ENCODE measurements around the gene S100A4.

GRCh38 chr1:153505576-153505975, 40.0 kb downstream of the S100A4 start:
- TF ChIP-seq EZH2phosphoT487 (IDR thresholded peaks at IDR 0.05; ENCODE audit: unreplicated experiment), result no peak
- TF ChIP-seq, protein P1, sequence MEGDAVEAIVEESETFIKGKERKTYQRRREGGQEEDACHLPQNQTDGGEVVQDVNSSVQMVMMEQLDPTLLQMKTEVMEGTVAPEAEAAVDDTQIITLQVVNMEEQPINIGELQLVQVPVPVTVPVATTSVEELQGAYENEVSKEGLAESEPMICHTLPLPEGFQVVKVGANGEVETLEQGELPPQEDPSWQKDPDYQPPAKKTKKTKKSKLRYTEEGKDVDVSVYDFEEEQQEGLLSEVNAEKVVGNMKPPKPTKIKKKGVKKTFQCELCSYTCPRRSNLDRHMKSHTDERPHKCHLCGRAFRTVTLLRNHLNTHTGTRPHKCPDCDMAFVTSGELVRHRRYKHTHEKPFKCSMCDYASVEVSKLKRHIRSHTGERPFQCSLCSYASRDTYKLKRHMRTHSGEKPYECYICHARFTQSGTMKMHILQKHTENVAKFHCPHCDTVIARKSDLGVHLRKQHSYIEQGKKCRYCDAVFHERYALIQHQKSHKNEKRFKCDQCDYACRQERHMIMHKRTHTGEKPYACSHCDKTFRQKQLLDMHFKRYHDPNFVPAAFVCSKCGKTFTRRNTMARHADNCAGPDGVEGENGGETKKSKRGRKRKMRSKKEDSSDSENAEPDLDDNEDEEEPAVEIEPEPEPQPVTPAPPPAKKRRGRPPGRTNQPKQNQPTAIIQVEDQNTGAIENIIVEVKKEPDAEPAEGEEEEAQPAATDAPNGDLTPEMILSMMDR (conservative IDR thresholded peaks at IDR 0.05; ENCODE audit: low read depth in 2 of 2), result no peak
- TF ChIP-seq, protein P2, sequence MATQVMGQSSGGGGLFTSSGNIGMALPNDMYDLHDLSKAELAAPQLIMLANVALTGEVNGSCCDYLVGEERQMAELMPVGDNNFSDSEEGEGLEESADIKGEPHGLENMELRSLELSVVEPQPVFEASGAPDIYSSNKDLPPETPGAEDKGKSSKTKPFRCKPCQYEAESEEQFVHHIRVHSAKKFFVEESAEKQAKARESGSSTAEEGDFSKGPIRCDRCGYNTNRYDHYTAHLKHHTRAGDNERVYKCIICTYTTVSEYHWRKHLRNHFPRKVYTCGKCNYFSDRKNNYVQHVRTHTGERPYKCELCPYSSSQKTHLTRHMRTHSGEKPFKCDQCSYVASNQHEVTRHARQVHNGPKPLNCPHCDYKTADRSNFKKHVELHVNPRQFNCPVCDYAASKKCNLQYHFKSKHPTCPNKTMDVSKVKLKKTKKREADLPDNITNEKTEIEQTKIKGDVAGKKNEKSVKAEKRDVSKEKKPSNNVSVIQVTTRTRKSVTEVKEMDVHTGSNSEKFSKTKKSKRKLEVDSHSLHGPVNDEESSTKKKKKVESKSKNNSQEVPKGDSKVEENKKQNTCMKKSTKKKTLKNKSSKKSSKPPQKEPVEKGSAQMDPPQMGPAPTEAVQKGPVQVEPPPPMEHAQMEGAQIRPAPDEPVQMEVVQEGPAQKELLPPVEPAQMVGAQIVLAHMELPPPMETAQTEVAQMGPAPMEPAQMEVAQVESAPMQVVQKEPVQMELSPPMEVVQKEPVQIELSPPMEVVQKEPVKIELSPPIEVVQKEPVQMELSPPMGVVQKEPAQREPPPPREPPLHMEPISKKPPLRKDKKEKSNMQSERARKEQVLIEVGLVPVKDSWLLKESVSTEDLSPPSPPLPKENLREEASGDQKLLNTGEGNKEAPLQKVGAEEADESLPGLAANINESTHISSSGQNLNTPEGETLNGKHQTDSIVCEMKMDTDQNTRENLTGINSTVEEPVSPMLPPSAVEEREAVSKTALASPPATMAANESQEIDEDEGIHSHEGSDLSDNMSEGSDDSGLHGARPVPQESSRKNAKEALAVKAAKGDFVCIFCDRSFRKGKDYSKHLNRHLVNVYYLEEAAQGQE (IDR thresholded peaks at IDR 0.05; ENCODE audit: unreplicated experiment), result no peak
- no peak for TF ChIP-seq EZH2 (IDR thresholded peaks at IDR 0.05; ENCODE audit: low read depth, unreplicated experiment)
- TF ChIP-seq POLR2AphosphoS5 (IDR thresholded peaks at IDR 0.05; ENCODE audit: low read depth), result no peak

All from GM23338 (cell line).